Ishikawa (cell line): Measurements from ENCODE around the gene TAF15.

Experiments
- CEBPB ChIP-seq: IDR thresholded peaks from 2 replicates; pipeline ENCODE4 v1.6.1; 2012
- CREB1 ChIP-seq: IDR thresholded peaks from 2 replicates; pipeline ENCODE4 v1.6.1; 2012; ENCODE audit warnings: low read depth
- EGR1 ChIP-seq: IDR thresholded peaks from 2 replicates; pipeline ENCODE4 v1.6.1; 2012
- EP300 ChIP-seq: IDR thresholded peaks from 2 replicates; pipeline ENCODE4 v1.6.1; 2012; ENCODE audit warnings: borderline replicate concordance
- FOXM1 ChIP-seq: IDR thresholded peaks from 2 replicates; pipeline ENCODE4 v1.6.1; 2012; ENCODE audit warnings: low read depth, borderline replicate concordance
- NFIC ChIP-seq: IDR thresholded peaks from 2 replicates; pipeline ENCODE4 v1.6.1; 2012
- RAD21 ChIP-seq: IDR thresholded peaks from 2 replicates; pipeline ENCODE4 v1.6.1; 2012; ENCODE audit warnings: low read depth
- REST ChIP-seq: IDR thresholded peaks from 2 replicates; pipeline ENCODE4 v1.6.1; 2012; ENCODE audit warnings: low read depth, mild to moderate bottlenecking
- TAF1 ChIP-seq: IDR thresholded peaks from 2 replicates; pipeline ENCODE4 v1.6.1; 2012; ENCODE audit warnings: low read depth, mild to moderate bottlenecking
- TCF12 ChIP-seq: IDR thresholded peaks from 2 replicates; pipeline ENCODE4 v1.6.1; 2012; ENCODE audit warnings: low read depth
- TEAD4 ChIP-seq: IDR thresholded peaks from 2 replicates; pipeline ENCODE4 v1.6.1; 2012
- USF1 ChIP-seq: IDR thresholded peaks from 2 replicates; pipeline ENCODE4 v1.6.1; 2012
- YY1 ChIP-seq: IDR thresholded peaks from 2 replicates; pipeline ENCODE4 v1.6.1; 2012; ENCODE audit warnings: low read depth
- ZBTB7A ChIP-seq: IDR thresholded peaks from 2 replicates; pipeline ENCODE4 v1.6.1; 2012; ENCODE audit warnings: low read depth
- TF ChIP-seq, protein P1 (sequence below): IDR thresholded peaks from 2 replicates; pipeline ENCODE4 v1.6.1; 2012

Gene TAF15

GRCh38 chr17:35841101-35841500 lies 31.8 kb downstream of the TAF15 start:
- TF ChIP-seq FOXM1 (no peak), EP300 (no peak), TAF1 (no peak), TEAD4 (no peak)

GRCh38 chr17:35841505-35841904 lies 32.2 kb downstream of the TAF15 start:
- TF ChIP-seq TEAD4 (no peak), FOXM1 (no peak), YY1 (no peak), USF1 (no peak), TAF1 (no peak), EP300 (no peak), RAD21 (no peak), EGR1 (no peak), NFIC (no peak), CREB1 (no peak), CEBPB (no peak), TCF12 (no peak), REST (no peak), ZBTB7A (no peak)
- TF ChIP-seq, protein P1, sequence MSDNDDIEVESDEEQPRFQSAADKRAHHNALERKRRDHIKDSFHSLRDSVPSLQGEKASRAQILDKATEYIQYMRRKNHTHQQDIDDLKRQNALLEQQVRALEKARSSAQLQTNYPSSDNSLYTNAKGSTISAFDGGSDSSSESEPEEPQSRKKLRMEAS: no peak

DNA sequence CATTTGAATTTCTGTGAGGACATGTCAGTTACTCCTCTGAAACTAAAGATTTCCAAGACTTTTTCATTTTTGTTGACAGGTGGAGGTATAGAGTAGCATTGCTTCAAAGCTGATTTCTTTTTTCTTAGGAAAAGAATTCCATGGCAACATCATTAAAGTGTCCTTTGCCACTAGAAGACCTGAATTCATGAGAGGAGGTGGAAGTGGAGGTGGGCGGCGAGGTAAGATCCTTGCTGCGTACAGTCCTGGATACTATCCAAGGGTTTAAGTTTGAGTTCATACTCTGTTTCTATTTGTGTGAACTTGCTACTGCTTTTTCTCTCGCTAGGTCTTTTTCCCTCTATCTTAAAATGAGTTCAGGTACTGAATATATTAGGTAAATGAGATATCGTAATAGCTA lies 33.0 kb downstream of the TAF15 start:
- no peak for TF ChIP-seq EP300
- no peak for TF ChIP-seq NFIC
- no peak for TF ChIP-seq EGR1
- no peak for TF ChIP-seq FOXM1
- no peak for TF ChIP-seq TCF12
- TF ChIP-seq ZBTB7A: no peak
- no peak for TF ChIP-seq CEBPB
- TF ChIP-seq TAF1: no peak
- no peak for TF ChIP-seq USF1
- no peak for TF ChIP-seq RAD21
- TF ChIP-seq, protein P1: no peak
- TF ChIP-seq TEAD4: no peak
- TF ChIP-seq REST: no peak
- TF ChIP-seq YY1: no peak
- no peak for TF ChIP-seq CREB1

GRCh38 chr17:35843698-35844097 lies 34.4 kb downstream of the TAF15 start:
- no peak for TF ChIP-seq EGR1
- TF ChIP-seq TCF12: no peak
- no peak for TF ChIP-seq CEBPB
- TF ChIP-seq USF1: no peak
- no peak for TF ChIP-seq REST
- no peak for TF ChIP-seq ZBTB7A
- no peak for TF ChIP-seq TEAD4
- TF ChIP-seq CREB1: no peak
- no peak for TF ChIP-seq EP300
- TF ChIP-seq, protein P1: no peak
- no peak for TF ChIP-seq NFIC
